GM19025 (cell line): Measurements from ENCODE around the gene ADCY10.
"Not testable (repeated sequence)": the region's sequence is repeated elsewhere in the genome, so short reads cannot be mapped to it uniquely, and the experiment has no call there.

Experiments used
- ATAC-seq: cut with Tn5 transposase; IDR thresholded peaks from one replicate; pipeline ENCODE4 v1.9.1; 2021; ENCODE audit warnings: mild to moderate bottlenecking, low read depth, moderate library complexity; ENCODE audit not compliant: unreplicated experiment

ADCY10 gene

DNA sequence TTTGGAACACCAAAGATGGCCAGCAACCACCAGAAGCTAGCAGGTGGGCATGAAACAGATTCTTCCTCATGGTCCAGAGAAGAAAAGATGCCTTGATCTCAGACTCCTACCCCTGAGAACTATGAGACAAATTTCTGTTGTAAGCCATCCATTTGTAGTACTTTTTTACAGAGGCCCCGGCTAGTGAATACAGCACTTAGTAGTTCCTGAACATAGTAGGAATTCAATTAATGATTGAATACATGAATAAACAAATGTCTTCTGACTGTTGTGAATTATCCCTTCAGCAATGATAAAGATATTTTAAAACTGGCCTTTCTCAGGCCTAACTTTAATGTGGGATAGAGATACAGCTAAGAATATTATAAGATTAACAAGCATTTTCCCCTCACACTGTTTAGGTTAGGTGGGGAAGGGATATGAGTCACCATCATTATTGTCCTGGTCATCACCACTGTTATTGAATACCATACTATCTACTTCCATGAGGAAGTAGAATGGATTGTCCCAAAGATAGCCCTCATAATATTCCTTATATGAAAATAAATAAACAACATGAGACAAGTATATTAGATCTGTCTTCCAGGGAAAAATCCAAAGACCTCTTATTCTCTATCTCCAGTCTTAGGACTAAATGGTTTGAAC, 51.4 kb downstream of the ADCY10 start:
- ATAC-seq: no peak

DNA sequence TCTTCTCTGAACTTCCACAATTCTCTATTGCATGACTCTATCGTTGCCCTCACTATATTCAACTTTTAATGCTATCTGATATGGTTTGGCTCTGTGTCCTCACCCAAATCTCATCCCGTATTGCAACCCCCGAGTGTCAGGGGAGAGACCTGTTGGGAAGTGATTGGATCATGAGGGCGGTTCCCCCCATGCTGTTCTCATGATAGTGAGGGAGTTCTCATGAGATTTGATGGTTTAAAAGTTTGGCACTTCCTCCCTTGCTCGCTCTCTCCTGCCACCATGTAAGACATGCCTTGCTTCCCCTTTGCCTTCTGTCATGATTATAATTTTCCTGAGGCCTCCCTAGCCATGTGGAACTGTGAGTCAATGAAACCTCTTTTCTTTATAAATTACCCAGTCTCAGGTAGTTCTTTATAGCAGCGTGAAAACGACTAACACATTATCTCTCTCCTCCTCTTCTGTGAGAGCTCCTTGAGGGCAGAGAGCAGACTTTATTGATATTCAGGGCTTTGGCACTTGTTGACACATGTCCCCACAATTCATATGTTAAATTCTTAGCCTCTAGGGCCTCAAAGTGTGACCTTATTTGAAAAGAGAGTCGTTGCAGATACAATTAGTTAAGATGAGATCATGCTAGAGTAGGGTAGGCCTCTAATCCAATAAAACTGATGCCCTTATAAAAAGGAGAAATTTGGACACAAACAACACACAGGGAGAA, 52.1 kb downstream of the ADCY10 start:
- no peak for ATAC-seq

DNA sequence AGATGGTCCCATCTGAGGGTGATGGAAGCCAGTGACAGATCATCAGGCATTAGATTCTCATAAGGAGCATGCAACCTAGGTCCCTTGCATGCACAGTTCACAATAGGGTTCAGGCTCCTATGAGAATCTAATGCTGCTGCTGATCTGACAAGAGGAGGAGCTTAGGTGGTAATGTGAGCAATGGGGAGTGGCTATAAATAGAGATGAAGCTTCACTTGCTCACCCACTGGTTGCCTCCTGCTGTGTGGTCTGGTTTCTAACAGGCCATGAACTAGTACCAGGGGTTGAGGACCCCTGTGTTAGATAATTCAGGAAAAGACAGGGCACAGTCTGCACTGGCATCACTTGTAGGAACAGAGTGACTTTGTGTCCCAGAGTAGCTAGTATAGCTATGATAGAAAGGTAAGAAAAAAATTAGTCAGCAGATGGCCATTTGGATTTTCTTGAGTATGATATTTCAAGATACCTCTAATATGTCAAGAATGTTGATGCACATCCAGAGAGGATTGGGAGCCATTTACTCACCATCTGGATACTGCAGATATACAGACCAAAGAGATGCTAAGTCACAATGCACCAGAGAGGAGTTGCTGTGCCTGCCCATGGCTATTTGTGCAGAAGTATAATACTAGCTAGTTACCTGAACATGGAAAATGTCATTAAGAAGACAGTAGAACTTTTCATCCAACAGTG, 53.6 kb downstream of the ADCY10 start:
- no peak for ATAC-seq

DNA sequence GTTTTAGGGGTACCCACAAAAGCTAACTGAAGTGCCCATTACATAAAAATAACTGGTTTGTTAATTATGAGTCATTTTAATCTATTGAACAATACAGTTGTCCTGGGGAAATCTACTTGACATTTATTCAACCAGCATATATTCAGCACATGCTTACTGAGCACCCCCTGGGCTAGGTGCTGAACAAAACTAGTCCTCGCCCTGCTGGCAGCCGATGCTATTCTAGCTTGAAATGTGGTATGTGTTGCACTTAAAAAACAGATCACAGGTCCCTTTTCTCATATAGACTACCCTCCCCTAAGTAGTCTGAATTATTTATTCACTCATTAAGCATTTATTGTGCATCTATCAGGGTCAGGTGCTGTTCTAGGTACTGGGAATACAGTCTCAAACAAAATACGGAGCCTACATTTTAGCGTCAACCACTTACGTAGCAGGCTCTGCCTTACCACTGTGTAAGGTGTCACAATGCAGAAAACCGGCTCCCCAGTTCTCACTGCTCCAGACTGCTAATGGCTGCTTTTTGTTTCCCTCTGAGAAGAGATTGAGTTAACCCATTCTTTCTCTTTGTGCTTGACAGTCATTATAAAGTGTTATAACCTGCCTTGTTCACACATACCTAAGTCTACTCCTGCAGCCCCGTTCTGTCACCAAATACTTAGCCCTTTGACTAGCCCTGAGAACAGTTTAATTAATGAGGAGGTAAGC, 57.1 kb downstream of the ADCY10 start:
- ATAC-seq: no peak

DNA sequence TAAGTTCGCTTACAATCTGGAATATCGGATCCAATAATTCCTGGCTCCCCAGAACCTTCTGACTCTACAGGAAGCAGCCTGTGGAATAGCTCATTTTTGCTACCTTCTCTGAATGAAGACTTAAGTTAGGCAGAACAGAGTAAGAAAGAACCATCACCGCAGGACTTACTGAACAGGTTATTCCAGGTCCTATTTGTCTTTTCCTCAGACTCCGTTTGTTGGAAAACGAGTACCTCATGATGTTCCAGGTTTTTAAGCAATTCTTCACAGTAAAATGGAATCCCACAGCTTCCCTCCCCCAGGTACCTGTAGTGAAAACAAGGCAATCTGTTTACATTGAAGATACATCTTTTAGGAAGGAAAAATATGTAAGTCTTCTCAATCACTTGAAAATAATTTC, 59.8 kb downstream of the ADCY10 start:
- no peak for ATAC-seq

DNA sequence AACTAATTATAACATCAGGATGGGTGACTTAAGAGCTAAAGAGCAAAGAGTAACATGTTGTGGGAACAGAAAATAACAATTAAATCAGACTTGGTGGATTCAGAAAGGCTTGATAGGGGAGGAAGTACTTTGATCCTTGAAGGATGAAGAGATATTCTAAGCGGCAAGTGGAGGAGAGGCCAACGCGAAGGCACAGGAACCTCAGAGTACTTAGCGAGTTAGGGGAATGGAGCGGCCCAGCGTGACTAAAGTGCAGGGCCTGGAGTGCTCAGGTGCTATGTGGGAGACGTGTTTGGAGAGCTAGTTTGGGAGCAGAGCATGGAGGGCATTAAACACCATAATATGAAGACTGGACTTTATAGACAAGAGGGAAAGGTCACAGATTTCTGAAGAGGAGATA, 64.3 kb downstream of the ADCY10 start:
- no peak for ATAC-seq

DNA sequence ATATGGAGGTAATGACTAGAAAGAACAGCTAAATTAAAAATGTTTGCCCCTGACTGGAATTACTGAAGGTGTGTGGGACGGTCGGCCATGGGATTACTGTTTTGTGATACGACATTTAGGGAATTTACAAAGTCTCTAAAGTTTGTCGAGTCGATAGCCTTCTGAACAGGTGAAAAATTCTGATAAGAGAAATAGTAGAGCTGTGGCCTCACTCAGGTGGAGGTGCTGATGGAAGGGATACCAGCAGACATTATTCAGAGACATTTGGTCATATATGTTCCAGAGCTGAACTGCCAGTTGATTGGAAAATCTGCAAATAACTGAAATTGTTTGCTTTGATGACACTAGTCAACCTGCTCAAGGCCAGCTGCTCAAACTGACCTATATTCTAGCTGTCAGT, 71.1 kb downstream of the ADCY10 start:
- ATAC-seq: no peak

DNA sequence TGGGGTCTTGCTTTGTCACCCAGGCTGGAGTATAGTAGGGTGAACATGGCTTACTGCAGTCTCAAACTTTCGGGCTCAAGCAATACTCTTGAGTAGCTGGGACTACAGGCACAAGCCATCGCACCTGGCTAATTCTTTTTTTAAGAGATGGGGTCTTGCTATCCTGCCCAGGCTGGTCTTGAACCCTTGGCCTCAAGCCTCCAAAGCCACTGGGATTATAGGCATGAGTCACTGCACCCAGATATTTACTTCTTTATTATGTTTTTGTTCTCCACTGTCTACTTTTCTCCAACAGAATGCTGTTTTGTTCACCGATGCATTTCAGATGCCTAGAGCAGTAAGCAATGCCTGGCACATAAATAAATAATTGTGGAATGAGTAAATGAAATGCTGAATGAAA, 72.4 kb downstream of the ADCY10 start:
- no peak for ATAC-seq

DNA sequence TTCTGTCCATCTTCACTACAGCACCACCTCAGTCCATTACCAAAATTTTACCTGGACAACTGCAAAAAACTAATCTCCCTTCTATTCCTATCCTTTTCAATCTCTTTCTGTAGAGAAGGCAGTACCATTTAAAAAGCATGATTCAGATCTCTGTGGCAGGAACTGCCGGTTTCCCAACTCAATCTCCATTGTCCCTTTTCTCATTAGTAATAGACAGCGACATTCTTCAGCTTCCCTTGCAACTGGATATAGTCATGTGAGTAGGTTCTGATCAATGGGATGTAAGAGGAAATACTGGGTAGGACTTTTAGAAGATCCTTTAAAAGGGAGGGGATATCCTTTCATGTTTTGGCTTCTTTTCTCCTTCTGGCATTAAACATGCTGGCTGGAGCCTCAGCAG, 74.9 kb downstream of the ADCY10 start:
- no peak for ATAC-seq

DNA sequence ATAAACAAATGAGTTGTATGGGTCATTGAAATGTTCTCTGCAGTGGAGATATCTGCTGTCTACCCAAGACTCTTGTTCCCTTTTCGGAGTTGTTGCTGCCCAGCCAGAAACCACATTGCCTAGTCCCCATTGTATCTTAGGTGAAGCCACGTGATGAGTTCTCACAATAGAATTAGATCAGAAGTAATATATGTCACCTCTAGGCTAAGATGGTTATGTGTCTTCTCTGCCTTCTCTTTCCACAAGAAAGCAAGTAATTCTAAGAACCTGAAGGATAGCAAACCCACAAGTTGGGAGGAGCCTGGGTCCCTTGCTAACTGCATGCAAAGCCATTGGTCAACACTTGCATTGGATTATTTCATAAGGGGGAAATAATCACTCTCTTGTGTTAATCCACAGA, 76.6 kb downstream of the ADCY10 start:
- no peak for ATAC-seq

DNA sequence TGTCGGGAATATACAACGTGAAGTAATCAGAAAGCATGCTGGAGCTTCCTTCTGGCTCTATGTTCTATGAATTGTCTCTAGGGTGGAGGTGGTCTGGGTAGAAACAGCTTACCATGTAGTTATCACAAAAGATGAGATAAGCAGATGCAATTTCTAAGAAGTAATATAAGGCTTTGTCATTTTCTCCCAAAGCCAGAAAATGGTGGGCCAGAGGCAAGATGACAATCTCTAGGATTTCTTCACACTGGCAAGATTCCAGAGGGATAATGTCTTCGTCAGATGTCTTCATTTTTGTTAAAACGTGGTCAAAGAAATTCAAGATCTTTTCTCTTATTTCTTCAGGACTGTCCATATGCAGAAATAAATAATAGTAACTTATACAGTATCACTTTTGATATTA, 77.7 kb downstream of the ADCY10 start:
- no peak for ATAC-seq

DNA sequence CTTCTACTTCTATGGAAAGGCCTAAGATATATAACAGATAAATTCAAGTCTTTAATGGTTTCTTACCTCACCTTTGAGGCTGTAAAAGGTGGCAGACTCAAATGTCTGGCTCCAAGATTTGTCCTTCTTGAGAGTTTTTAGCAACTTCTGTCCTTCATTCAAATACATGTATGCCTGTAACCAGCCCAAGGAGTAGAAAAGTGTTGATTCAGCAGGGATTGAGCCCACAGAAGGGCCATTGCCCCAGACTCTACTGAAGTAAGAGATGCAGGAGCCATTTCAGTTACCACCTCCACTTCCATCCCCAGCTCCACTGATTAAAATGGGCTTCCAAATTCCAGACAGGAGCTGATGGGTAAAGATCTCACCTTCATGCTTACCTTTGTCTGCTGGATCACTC, 80.0 kb downstream of the ADCY10 start:
- ATAC-seq: no peak

DNA sequence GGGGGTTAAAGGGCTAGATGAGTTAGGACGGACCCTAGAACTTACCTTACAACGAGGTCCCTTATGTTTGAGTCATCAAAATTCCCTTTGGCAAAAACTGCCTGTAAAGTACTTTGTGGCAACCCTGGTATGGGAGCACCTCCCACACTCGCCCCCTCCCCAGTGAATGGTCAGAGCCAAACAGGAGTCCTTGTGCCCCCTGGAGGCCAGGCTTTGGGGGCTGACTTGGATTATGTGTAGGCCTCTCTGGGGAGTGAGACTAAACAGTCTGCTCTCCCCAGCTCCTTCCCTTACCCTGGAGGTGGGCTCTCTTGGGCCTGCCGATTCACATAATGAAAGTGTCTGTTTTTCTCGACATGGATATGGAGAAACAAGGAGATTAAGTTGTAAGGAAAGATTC, 81.2 kb downstream of the ADCY10 start:
- no peak for ATAC-seq

DNA sequence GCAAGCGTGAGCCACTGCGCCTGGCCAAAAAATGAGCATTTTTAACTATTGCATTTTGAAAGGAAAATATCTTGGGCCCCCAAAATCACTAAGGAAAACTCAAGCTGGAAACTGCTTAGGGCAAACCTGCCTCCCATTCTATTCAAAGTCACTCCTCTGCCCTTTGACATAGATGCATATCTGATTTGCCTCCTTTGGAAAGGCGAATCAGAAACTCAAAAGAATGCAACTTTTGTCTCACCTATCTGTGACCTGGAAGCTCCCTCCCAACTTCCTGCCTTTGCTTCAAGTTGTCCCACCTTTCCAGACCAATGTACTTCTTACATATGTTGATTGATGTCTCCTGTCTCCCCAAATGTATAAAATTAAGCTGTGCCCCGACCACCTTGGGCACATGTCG, 83.3 kb downstream of the ADCY10 start:
- not testable (repeated sequence) for ATAC-seq

DNA sequence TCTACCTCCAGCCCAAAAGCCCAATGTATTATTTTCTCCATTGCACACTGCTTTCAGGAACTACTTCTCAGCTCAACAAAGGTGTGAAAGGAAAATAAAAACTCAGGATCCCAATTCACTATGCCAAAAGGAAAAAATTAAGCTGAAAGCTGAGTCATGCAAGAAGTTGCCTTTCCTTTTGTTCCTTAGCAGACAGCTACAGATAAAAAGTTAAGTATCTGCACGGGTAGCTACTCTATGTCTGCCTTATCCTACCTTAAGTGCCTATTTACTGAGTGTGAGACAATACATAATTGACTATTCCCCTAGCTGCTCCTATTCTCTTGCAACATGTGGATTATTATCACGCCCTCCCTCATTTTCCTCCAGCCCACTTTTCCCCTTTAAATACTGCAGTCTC, 84.1 kb downstream of the ADCY10 start:
- no peak for ATAC-seq

DNA sequence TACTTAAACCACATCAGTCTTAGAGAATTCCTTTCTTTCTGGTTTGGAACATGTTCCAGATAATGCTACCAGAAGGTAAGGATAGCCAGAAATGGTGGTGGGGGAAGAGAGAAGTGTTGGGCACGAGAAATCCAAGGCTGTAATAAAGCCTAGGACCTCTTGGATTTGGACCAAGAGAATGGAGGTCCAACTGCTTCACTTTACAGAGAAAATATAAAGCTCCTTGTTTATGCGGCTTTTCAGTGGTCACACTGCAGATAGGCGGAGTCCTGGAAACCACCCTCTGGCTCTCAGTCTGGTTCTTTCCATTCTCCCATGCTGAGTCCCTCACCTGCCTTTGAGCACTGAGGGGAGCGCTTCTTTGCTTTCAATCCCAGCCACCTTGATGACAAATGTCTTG, 87.8 kb downstream of the ADCY10 start:
- ATAC-seq: no peak

DNA sequence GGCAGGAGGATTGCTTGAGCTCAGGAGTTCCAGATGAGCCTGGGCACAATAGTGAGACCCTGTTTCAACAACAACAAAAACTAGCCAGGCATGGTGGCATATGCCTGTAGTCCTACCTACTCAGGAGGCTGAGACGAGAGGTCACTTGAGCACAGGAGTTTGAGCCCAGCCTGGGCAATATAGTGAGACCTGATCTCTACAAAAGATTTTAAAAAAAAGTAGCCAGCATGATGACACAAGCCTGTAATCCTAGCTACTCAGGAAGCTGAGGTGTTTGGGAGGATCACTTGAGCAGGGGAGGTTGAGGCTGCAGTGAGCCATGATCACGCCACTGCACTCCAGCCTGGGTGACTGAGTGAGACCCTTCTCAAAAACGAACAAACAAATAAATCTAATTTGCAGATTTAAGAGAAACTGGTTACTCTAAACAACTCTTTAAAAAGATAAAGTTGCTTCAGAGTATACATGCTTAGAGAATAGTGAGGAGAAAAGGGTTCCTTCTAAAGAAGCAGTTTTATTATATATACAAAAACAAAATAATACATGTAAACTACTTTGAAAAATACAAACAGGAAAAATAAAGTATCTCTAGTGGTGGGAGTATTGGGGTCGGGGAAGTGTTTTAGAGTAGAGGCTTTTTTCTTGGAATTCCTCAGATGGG, 88.4 kb downstream of the ADCY10 start:
- ATAC-seq: no peak

DNA sequence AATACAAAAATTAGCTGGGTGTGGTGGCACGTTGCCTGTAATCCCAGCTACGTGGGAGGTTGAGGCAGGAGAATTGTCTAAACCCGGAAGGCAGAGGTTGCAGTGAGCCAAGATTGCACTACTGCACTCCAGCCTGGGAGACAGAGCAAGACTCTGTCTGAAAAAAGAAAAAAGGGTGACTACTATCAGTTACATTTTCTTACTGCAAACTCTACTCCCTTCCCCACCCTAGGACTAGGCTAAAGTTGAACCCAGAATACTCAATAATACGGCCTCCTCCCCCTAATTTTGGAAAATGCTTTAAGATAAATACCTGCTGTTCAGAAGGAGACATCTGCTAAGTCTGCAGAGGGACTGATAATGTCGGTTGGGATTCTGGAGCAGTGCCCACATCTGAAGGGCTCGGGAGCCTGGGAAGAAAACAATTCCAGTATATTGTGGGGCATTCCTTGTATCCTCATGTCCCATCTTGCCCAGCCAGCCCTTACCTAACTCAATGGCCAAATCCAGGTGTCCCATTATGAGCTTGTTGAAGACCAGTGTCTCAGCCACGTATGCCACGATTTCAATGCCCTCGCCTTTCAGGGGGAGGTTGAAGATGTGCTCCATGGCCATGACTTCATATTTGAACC, 89.7 kb downstream of the ADCY10 start:
- ATAC-seq: no peak

DNA sequence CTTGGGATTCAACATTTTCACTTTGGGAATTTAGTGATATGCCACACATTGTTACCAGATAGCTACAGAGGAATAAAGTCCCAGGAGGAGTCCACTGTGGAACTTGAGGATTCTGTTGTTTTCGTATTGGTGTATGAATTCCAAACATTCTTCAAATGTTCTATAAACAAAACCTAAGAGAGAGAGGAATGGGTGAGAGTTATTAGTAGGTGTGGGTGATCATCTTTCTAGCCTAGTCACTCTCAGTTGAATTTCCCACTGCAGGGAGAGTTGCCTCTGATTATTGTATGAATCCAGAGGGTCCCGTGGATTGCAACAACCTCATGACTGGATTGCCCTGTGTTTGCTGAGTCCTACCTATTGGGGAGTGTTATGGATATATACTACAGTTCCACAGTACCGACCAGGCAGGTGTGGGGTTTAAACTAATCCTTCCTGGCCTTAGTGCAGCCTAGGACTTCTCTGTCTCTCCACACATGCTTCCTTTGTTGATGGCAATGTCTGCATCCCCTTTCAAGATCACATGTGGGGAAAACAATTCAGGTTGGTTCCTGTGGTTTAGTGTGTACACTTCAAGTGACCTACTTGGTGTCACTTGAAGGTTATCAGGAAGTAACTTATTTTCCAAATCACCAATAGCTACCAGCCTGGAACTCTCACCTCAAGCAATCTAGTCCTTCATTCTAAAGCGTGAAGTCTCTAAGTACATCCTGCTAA, 91.8 kb downstream of the ADCY10 start:
- no peak for ATAC-seq

DNA sequence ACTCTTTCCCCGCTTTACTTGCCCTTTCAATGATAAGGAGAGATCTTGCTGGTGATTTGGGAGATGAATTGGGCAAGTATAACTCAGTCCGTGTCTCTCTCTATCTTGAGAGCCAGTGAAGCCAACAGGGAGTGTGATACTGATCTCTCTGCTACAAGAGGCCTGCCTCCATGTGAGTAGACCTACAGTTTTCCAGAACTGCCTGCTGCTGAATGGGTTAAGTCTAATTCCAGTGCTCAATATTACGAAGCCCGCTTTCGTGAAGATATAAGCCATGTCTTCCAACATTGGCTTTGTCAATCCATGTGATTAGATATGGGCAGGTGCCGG, 92.6 kb downstream of the ADCY10 start:
- ATAC-seq: no peak
